ENCODE measurements around the gene RSRC2. TPM values are rescaled to one million over a fixed set of nuclear protein-coding genes. Genes with fewer than 3 reads are reported as not detected.
"Not testable (repeated sequence)": the region's sequence is repeated elsewhere in the genome, so short reads cannot be mapped to it uniquely, and the experiment has no call there.

The RSRC2 gene
- total RNA-seq, 1 experiment from 2014 or later = 106 TPM

GRCh38 chr12:122569288-122569687 is 42.6 kb upstream of the RSRC2 start:
- Histone ChIP-seq H3K9me3 (ENCODE audit: low read depth, low read length, poor library complexity, severe bottlenecking) (no peaks in the 10 kb centered on the region), H3K4me3 (ENCODE audit: low read depth, low read length, poor library complexity, severe bottlenecking) (no peak overlapping the region), H3K36me3 (ENCODE audit: insufficient read depth, low read length, poor library complexity, severe bottlenecking) (peaks cover 73% of the 10 kb centered on the region), H3K27me3 (replicated peaks; ENCODE audit: insufficient read depth, low read depth, low read length, poor library complexity) (no peaks in the 10 kb centered on the region), H3K4me1 (ENCODE audit: insufficient read depth, low read length, poor library complexity, severe bottlenecking) (no peaks in the 10 kb centered on the region), H3K27ac (ENCODE audit: low read depth, low read length, poor library complexity, severe bottlenecking) (no peak overlapping the region)
- intact Hi-C loops (cut with micrococcal nuclease; ENCODE audit: unreplicated experiment) = no loop called here
- CTCF ChIA-PET = no interaction called here
- no peak for DNase-seq (ENCODE audit: low spot score)
- BruUV-seq (replicated peaks) = no TSS peak
- TF ChIP-seq CTCF (conservative IDR thresholded peaks at IDR 0.05; ENCODE audit: low read depth, low read length) (no peak), EZH2 (IDR thresholded peaks at IDR 0.05; ENCODE audit: borderline replicate concordance, low read depth, low read length, poor library complexity, severe bottlenecking) (no peak)
- POLR2A ChIA-PET (ENCODE audit: low non-redundant PET) = no interaction called here

- intact Hi-C loops (cut with micrococcal nuclease; ENCODE audit: unreplicated experiment); H3K27me3 ChIP-seq (replicated peaks; ENCODE audit: insufficient read depth, low read depth, low read length, poor library complexity); H3K4me1 ChIP-seq (ENCODE audit: insufficient read depth, low read length, poor library complexity, severe bottlenecking); H3K4me3 ChIP-seq (ENCODE audit: low read depth, low read length, poor library complexity, severe bottlenecking); H3K9me3 ChIP-seq (ENCODE audit: low read depth, low read length, poor library complexity, severe bottlenecking); H3K27ac ChIP-seq (ENCODE audit: low read depth, low read length, poor library complexity, severe bottlenecking); CTCF ChIA-PET; POLR2A ChIA-PET (ENCODE audit: low non-redundant PET); BruUV-seq (replicated peaks); DNase-seq (ENCODE audit: low spot score): not testable (repeated sequence)
- H3K36me3 ChIP-seq (ENCODE audit: insufficient read depth, low read length, poor library complexity, severe bottlenecking) = peaks cover 73% of the 10 kb centered on the region
These were observed 40.1 kb upstream of the RSRC2 start for GRCh38 chr12:122566816-122567215.

- intact Hi-C loops (cut with micrococcal nuclease; ENCODE audit: unreplicated experiment) = no loop called here
- Histone ChIP-seq H3K27me3 (replicated peaks; ENCODE audit: insufficient read depth, low read depth, low read length, poor library complexity) (no peaks in the 10 kb centered on the region), H3K9me3 (ENCODE audit: low read depth, low read length, poor library complexity, severe bottlenecking) (no peaks in the 10 kb centered on the region), H3K36me3 (ENCODE audit: insufficient read depth, low read length, poor library complexity, severe bottlenecking) (peaks cover 62% of the 10 kb centered on the region), H3K27ac (ENCODE audit: low read depth, low read length, poor library complexity, severe bottlenecking) (no peak overlapping the region), H3K4me3 (ENCODE audit: low read depth, low read length, poor library complexity, severe bottlenecking) (no peak overlapping the region), H3K4me1 (ENCODE audit: insufficient read depth, low read length, poor library complexity, severe bottlenecking) (no peaks in the 10 kb centered on the region)
- ChIA-PET CTCF (interaction anchor here (0.6 kb wide), 1 partner anchor 674 kb away, joined by 4 read pairs; no protein-coding TSS in a partner anchor), POLR2A (ENCODE audit: low non-redundant PET) (no interaction called here)
- no peak for DNase-seq (ENCODE audit: low spot score)
- TF ChIP-seq CTCF (conservative IDR thresholded peaks at IDR 0.05; ENCODE audit: low read depth, low read length) = no peak
- no peak for TF ChIP-seq EZH2 (IDR thresholded peaks at IDR 0.05; ENCODE audit: borderline replicate concordance, low read depth, low read length, poor library complexity, severe bottlenecking)
- TSS peak; percentile 32 for BruUV-seq (replicated peaks)
These were observed 36.6 kb upstream of the RSRC2 start for GRCh38 chr12:122563361-122563760.

- no peaks in the 10 kb centered on the region for H3K4me1 ChIP-seq (ENCODE audit: insufficient read depth, low read length, poor library complexity, severe bottlenecking)
- H3K36me3 ChIP-seq (ENCODE audit: insufficient read depth, low read length, poor library complexity, severe bottlenecking) = peaks cover 74% of the 10 kb centered on the region
- no peaks in the 10 kb centered on the region for H3K9me3 ChIP-seq (ENCODE audit: low read depth, low read length, poor library complexity, severe bottlenecking)
- intact Hi-C loops (cut with micrococcal nuclease; ENCODE audit: unreplicated experiment) = no loop called here
- ChIA-PET POLR2A (ENCODE audit: low non-redundant PET) (no interaction called here), CTCF (no interaction called here)
- BruUV-seq (replicated peaks) = no TSS peak
- no peak for TF ChIP-seq CTCF (conservative IDR thresholded peaks at IDR 0.05; ENCODE audit: low read depth, low read length)
- TF ChIP-seq EZH2 (IDR thresholded peaks at IDR 0.05; ENCODE audit: borderline replicate concordance, low read depth, low read length, poor library complexity, severe bottlenecking) = no peak
- no peak overlapping the region for H3K4me3 ChIP-seq (ENCODE audit: low read depth, low read length, poor library complexity, severe bottlenecking)
- DNase-seq (ENCODE audit: low spot score) = no peak
- no peak overlapping the region for H3K27ac ChIP-seq (ENCODE audit: low read depth, low read length, poor library complexity, severe bottlenecking)
- H3K27me3 ChIP-seq (replicated peaks; ENCODE audit: insufficient read depth, low read depth, low read length, poor library complexity) = no peaks in the 10 kb centered on the region
These were observed 33.4 kb upstream of the RSRC2 start for GRCh38 chr12:122560138-122560537.
